ENCODE measurements around the gene BRMS1. TPM values are rescaled to one million over a fixed set of nuclear protein-coding genes. Genes with fewer than 3 reads are reported as not detected.
A peak's percentile ranks its signal among the peaks of the same experiment; 100 is the strongest.

BRMS1 gene
- total RNA-seq, 1 donor from 2014 or later, result 16.4 TPM

DNA sequence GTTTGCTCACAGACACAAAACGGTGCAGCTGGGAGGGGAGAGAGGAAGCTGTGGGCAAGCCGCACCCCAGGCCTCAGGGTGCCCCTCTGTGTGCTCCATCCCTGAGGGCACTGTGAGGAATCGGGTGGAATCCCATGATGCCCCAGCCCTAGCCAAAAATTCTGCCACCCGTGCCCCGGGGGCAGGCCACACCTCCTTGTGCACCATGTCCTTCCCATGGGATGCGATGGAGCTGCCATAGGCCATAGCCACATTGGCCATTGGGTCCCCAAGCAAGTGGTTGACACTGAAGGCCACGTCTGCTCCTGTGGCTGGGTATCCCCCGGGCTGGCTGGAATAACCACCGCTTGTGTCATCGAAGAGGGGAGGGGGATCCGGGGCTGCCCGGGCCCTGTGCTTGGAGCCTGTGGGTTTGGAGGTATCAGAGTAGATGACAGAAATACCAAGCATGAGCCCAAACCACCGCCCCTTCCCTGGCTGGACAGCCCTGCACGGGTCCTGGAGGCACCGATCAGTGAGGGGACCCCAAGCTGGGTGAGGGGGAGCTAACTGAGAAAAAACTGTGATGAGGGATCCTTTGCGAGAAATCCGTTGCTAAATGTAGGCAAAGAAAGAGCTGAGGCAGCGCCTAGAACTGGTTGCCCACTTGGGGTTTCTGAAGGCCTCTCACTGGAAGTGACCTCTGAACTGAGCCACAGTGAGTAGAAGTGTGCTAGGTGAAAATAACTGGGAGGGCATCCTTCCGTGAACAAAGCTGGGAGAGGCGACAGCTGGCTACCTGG, 56.8 kb downstream of the BRMS1 start:
- peak overlapping the region; percentile 98 for H3K4me3 Mint-ChIP-seq
- no peak for TF ChIP-seq EZH2 (IDR thresholded peaks at IDR 0.05)
- TF ChIP-seq EZH2phosphoT487 (IDR thresholded peaks at IDR 0.05), result no peak
- TF ChIP-seq, protein P1, sequence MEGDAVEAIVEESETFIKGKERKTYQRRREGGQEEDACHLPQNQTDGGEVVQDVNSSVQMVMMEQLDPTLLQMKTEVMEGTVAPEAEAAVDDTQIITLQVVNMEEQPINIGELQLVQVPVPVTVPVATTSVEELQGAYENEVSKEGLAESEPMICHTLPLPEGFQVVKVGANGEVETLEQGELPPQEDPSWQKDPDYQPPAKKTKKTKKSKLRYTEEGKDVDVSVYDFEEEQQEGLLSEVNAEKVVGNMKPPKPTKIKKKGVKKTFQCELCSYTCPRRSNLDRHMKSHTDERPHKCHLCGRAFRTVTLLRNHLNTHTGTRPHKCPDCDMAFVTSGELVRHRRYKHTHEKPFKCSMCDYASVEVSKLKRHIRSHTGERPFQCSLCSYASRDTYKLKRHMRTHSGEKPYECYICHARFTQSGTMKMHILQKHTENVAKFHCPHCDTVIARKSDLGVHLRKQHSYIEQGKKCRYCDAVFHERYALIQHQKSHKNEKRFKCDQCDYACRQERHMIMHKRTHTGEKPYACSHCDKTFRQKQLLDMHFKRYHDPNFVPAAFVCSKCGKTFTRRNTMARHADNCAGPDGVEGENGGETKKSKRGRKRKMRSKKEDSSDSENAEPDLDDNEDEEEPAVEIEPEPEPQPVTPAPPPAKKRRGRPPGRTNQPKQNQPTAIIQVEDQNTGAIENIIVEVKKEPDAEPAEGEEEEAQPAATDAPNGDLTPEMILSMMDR (IDR thresholded peaks at IDR 0.05), result no peak
- peaks cover 32% of the 10 kb centered on the region for H3K27me3 Mint-ChIP-seq (ENCODE audit: insufficient read depth, low read depth)
- no peaks in the 10 kb centered on the region for H3K36me3 ChIP-seq
- H2AFZ ChIP-seq (replicated peaks), result no peak overlapping the region
- peaks cover 41% of the 10 kb centered on the region for H3K4me1 Mint-ChIP-seq
- H3K9ac ChIP-seq, result peak overlapping the region; percentile 67
- H3K9me3 Mint-ChIP-seq, result peaks cover 5% of the 10 kb centered on the region
- peak overlapping the region; percentile 81 for H3K4me3 ChIP-seq
- no peaks in the 10 kb centered on the region for H3K9me3 ChIP-seq (ENCODE audit: low read depth)
- DNase-seq (ENCODE audit: low spot score), result no peak
- peaks cover 8% of the 10 kb centered on the region for H3K79me2 ChIP-seq (ENCODE audit: low read depth)
- H4K20me1 ChIP-seq (ENCODE audit: low read depth), result peaks cover 45% of the 10 kb centered on the region
- H3K36me3 Mint-ChIP-seq, result no peaks in the 10 kb centered on the region
- peak overlapping the region; percentile 96 for H3K27ac Mint-ChIP-seq
- H3F3A ChIP-seq (ENCODE audit: low read depth), result peaks cover 26% of the 10 kb centered on the region
- H3K4me1 ChIP-seq, result peaks cover 6% of the 10 kb centered on the region
- no peak overlapping the region for H3K27ac ChIP-seq
- peak overlapping the region; percentile 80 for H3K4me2 ChIP-seq
- H3K27me3 ChIP-seq, result peaks cover 35% of the 10 kb centered on the region

Small RNA genes lying within 50 kb of the gene (small RNA-seq; reads per million reads assigned to genes)
- gene RF00017, result not detected
- gene RNU1-84P, result not detected

Other genes starting within 250 kb of the BRMS1 start
- gene KLC2, start 87.4 kb downstream of the BRMS1 start, total RNA-seq (ENCODE audit: low replicate concordance), result 10.6 and 38.2 TPM in 2 replicates
- 54.0 and 85.5 TPM in 2 replicates for gene RAB1B, start 76.5 kb downstream of the BRMS1 start, total RNA-seq (ENCODE audit: low replicate concordance)
- 5.6 and 5.7 TPM in 2 replicates for gene CNIH2, start 66.9 kb downstream of the BRMS1 start, total RNA-seq (ENCODE audit: low replicate concordance)
- 19.0 and 41.0 TPM in 2 replicates for gene YIF1A, start 56.0 kb downstream of the BRMS1 start, total RNA-seq (ENCODE audit: low replicate concordance)
- gene TMEM151A, start 53.2 kb downstream of the BRMS1 start, total RNA-seq (ENCODE audit: low replicate concordance), result 0.03 TPM in 1 of 2 replicates, not detected in the other
- 0.62 and 0.99 TPM in 2 replicates for gene CD248, start 28.1 kb downstream of the BRMS1 start, total RNA-seq (ENCODE audit: low replicate concordance)
- 0.56 and 2.6 TPM in 2 replicates for gene RIN1, start 8.7 kb downstream of the BRMS1 start, total RNA-seq (ENCODE audit: low replicate concordance)
- gene B4GAT1, start 2.5 kb upstream of the BRMS1 start, total RNA-seq (ENCODE audit: low replicate concordance), result 40.9 and 57.1 TPM in 2 replicates
- gene SLC29A2, start 26.7 kb upstream of the BRMS1 start, total RNA-seq (ENCODE audit: low replicate concordance), result 6.9 and 15.3 TPM in 2 replicates
- gene NPAS4, start 75.9 kb upstream of the BRMS1 start, total RNA-seq (ENCODE audit: low replicate concordance), result 0.65 TPM in 1 of 2 replicates, not detected in the other
- 82.0 and 131 TPM in 2 replicates for gene MRPL11, start 93.7 kb upstream of the BRMS1 start, total RNA-seq (ENCODE audit: low replicate concordance)
- gene PELI3, start 121.8 kb upstream of the BRMS1 start, total RNA-seq (ENCODE audit: low replicate concordance), result 2.7 and 9.1 TPM in 2 replicates
- gene DPP3, start 135.3 kb upstream of the BRMS1 start, total RNA-seq (ENCODE audit: low replicate concordance), result 41.3 and 70.1 TPM in 2 replicates
- 42.0 and 68.9 TPM in 2 replicates for gene BBS1, start 165.5 kb upstream of the BRMS1 start, total RNA-seq (ENCODE audit: low replicate concordance)
- gene ZDHHC24, start 200.9 kb upstream of the BRMS1 start, total RNA-seq (ENCODE audit: low replicate concordance), result 4.1 and 10.0 TPM in 2 replicates
- gene ACTN3, start 201.8 kb upstream of the BRMS1 start, total RNA-seq (ENCODE audit: low replicate concordance), result 20.2 and 33.0 TPM in 2 replicates
- 1.1 TPM in 1 of 2 replicates, not detected in the other for gene CTSF, start 223.5 kb upstream of the BRMS1 start, total RNA-seq (ENCODE audit: low replicate concordance)
- gene CCDC87, start 248.0 kb upstream of the BRMS1 start, total RNA-seq (ENCODE audit: low replicate concordance), result 0.22 and 1.2 TPM in 2 replicates
- gene CCS, start 248.1 kb upstream of the BRMS1 start, total RNA-seq (ENCODE audit: low replicate concordance), result 44.3 and 76.1 TPM in 2 replicates